ENCODE measurements around the gene TMEM120B.

GRCh38 chr12:121802843-121803698 lies 90.5 kb downstream of the TMEM120B start:
- TF ChIP-seq CTCF (conservative IDR thresholded peaks at IDR 0.05; ENCODE audit: low read length) (no peak), EZH2phosphoT487 (IDR thresholded peaks at IDR 0.05; ENCODE audit: borderline replicate concordance, low read depth, low read length) (no peak)

Measured in OCI-LY7 (cell line).